GM21529 (cell line): ENCODE data around the gene ATL1.
"Not testable (repeated sequence)": the region's sequence is repeated elsewhere in the genome, so short reads cannot be mapped to it uniquely, and the experiment has no call there.

Source experiments
- ATAC-seq: cut with Tn5 transposase; IDR thresholded peaks from one replicate; pipeline ENCODE4 v1.9.1; 2021; ENCODE audit not compliant: unreplicated experiment

ATL1 gene

DNA sequence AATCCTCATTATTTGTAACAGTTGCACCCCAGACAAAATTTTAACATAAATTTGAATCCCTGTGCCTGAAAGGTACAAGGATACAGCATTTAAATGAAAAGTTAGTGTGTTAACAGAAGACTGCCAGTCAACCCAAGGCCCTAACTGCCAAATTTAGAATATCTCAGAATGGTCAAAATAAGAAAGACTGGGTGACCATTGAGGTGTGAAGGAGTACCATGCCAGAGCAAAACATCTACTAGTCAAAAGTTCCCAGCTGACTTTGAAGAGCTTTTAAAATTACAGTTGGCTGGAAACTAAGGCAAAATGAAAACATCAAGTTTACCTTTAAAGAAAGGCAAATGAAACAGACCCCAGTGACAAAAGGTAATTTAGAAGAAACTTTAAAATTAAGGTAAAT, 89.7 kb downstream of the ATL1 start:
- peak; percentile 61 for ATAC-seq

DNA sequence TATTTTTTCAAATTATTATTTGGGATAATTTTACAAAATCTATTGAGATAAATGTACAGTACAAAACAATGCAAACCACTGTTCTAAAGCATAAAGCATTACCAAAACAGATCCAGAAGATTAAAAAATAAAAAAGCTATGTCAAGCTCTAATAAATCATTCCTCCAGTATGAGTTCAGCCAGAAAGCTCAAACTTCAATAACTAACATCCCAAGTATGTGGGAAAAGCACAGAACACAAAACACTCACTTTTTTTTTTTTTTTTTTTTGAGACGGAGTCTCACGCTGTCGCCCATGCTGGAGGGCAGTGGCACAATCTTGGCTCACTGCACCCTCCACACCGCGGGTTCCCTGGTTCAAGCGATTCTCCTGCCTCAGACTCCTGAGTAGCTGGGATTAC, 96.8 kb downstream of the ATL1 start:
- ATAC-seq = no peak

DNA sequence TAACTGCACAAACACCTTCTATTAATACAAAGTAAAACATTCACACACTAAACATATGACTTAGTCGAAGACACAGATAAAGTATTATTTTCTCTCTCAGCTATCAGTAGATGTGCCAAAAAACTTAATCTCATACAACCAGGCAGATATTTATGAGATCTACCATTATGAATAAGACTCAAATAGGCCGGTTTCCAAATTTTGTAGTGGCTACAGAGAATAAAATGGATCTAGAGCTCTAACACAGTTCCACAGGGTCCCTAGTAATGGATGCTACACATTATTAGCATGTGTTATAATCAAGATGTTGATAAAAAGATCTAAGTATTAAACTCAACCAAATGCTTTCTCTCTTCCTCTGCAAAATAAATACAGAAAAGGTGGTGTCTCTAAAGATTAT, 97.8 kb downstream of the ATL1 start:
- no peak for ATAC-seq

DNA sequence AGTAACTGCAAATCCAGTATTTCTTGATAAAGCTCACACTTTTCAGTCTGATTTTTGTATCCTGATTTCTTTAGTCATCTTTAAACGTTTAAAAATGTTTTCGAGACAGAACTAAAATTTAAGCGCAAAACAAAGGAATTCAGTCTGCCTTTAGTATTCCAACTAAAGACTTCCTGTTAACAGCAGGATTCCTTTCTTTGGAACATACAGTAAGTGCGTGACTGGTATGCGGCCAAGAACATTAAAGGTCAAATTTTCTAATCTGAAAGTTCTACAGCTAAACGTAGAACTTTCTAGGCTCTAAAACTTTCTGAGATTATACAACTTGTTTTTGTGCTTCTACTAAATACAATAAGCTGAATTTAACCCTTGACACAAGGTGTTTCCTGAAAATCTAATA, 98.3 kb downstream of the ATL1 start:
- ATAC-seq = no peak

- no peak for ATAC-seq
Measured at GRCh38 chr14:50659327-50659974, 99.5 kb downstream of the ATL1 start.

- ATAC-seq = not testable (repeated sequence)
Measured at GRCh38 chr14:50664579-50664978, 104.6 kb downstream of the ATL1 start.

DNA sequence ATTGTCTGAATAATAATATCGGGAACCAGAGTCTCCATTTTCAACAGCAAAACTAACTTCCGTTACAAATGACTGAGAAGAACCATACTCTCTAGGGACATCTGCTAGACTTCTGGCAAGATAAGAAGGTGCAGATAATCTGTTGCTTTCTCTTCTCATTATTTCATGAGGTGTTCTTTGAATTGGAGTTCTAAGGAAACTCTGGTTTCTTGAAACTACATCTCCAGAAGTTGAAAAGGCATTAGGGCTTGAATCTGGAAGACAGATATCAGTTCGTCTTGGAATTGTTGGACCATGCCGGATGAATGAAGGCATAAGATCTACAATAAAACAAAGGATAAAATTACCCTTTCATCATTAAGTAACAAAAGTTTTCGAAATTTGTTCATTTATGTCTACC, 105.4 kb downstream of the ATL1 start:
- ATAC-seq = not testable (repeated sequence)

- ATAC-seq = no peak
Measured at GRCh38 chr14:50666772-50667683, 107.1 kb downstream of the ATL1 start.

GRCh38 chr14:50667684-50667995, 107.7 kb downstream of the ATL1 start:
- peak; percentile 45 for ATAC-seq

DNA sequence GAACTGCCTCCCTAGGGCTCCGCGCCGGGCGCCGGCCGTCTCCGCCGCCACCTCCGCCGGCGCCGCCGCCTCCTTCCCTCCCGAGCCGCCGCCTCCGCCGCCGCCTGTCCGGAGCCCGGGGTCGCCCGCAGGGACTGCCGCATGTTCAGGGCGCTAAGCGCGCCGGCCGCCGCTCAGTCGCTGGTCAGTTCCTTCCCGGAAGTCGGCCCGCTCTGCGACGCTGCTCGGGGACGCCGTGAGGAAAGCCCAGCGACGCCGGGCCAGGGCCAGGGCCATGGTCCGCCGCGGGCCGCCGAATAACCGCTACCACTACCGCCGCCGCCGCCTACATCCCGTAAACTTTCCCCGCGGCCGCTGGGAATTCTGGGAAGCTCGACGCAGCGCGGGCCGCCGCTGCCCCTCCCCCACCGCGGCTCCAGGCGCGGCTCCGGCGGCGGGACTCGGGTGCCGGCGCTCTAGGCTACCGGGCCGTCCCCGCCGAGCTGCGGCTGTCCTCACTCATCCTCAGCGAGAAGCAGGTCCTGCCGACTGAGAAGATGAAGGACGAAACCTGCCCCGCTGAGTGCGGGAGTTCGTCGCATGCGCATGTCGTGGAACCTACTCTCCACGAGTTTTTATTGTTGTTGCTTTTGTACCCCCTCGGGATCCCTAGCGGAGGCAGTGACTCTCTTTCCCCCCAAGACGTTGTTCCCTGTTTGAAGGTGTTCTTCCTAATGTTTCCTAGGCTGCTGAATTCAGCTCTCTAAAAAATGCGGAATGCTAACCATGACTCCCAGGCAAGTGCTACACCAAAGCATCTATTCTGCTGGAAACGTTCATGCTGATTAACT, 108.3 kb downstream of the ATL1 start, which contains the start of gene SAV1:
SAV1 (minus strand) TSS at position 311 of the 830 bp plus-strand sequence. CDS start 339 bp downstream, outside the sequence.
- ATAC-seq = peak; percentile 48

GRCh38 chr14:50668826-50669143, 108.8 kb downstream of the ATL1 start:
- no peak for ATAC-seq

- ATAC-seq = no peak
Measured at GRCh38 chr14:50669441-50669986, 109.6 kb downstream of the ATL1 start.

DNA sequence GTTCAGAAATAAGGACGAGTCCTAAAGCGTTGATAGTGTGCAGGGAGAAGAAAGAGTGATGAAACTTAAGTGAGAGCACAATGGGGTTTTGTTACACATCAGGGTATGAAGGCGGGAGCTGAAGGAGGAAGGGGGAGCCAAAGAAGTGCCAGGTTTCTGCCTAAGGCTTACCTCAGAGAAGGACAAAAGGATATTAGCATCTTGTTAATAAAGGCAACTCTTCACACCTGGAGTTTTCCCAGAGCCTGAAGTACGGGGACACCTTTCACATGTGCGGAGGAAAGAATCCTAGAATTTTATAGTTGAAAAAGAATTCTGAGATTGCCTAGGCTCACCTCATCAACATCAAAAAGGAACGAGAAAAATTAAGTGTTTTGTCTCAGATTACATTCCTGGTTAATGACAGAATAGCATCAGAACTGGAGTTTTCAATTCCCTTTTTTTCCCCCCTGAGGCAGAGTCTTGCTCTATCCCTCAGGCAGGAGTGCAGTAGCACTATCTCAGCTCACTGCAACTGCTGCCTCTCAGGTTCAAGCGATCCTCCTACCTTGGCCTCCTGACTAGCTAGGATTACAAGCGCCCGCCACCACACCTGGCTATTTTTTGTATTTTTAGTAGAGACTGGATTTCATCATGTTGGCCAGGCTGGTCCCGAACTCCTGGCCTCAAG, 110.4 kb downstream of the ATL1 start:
- ATAC-seq = no peak

DNA sequence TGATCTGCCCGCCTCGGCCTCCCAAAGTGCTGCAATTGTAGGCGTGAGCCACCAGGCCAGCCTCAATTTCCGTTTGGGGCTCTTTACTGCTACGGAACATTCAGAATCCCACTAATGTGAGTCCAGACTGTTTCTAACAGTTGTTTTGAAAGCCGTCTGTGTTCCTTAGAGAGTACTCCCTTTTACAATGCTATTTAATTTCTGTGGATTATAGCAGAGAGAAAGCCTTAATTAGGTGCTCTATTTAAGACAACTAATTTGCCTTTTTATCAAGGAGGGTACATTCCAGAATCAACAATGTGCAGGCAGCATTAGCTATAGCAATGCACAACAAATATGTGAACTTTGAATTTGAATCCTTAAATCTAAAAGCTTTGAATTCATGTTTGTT, 110.9 kb downstream of the ATL1 start:
- ATAC-seq = no peak

DNA sequence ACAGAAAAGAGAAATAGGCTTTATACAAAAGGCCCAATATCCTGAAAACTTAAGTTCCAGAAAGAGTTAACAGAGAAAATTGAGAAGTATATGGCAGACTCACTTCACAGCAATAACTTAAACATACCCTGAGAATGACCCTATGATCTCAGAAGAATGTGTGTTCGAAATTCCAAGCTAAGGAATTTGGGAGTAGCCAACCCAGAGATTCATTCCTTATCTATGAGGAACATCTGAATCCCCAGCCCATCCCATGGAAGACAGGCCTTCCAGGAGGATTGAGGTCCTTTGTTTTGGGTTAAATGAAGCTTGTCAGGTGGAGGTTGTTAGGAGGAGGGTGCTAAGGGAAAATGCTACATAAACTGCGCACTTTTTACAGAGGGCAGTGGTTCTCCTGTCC, 115.7 kb downstream of the ATL1 start:
- no peak for ATAC-seq

- peak; percentile 32 for ATAC-seq
Measured at GRCh38 chr14:50676814-50677516, 117.0 kb downstream of the ATL1 start.

DNA sequence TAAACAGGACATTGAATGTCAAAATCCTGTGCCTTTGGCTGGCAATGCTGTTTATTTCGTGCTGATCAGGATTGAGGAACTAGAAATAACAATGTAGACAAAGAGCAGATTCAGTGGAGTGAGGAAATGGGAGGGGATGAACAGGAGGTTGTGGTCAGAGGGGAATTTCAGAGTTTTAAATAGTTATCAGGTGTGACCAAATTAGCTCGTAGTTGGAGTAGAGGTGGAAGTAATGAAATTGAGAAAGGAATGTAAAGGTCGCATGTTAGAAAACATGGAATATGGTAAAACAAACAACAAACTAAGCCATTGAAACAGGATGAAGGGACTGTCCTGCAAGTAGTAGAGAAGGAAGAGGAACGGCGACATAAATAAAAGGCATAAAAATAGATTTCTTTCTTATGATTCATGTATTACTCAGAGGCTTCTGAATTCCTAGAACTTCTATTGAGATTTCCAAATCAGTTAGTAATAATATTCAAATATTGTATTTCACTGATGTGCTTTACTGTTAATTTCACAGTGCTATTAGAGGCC, 117.7 kb downstream of the ATL1 start:
- ATAC-seq = peak; percentile 79

- no peak for ATAC-seq
Measured at GRCh38 chr14:50678163-50678562, 118.2 kb downstream of the ATL1 start.

- ATAC-seq = no peak
Measured at GRCh38 chr14:50679674-50680073, 119.7 kb downstream of the ATL1 start.
